ENCODE results near the gene KMO. TPM values are rescaled to one million over a fixed set of nuclear protein-coding genes. Genes with fewer than 3 reads are reported as not detected.

Gene KMO
- total and polyA plus RNA-seq, 2 donors (not counting 3 experiments of a cell fraction or from before 2014, with no cell fraction given): not detected

- Histone ChIP-seq H3K4me1 (ENCODE audit: control insufficient read depth, extremely low read depth, insufficient read depth, low read length) (no peaks in the 10 kb centered on the region), H3K27ac (ENCODE audit: insufficient read depth, low read depth, low read length) (no peak overlapping the region), H4K20me1 (replicated peaks; ENCODE audit: control insufficient read depth, extremely low read depth, insufficient read depth, low read length) (peaks cover 4% of the 10 kb centered on the region), H3K36me3 (ENCODE audit: control insufficient read depth in 2 of 2, extremely low read depth in 1 of 2, insufficient read depth in 2 of 2, low read length in 2 of 2) (peaks cover 2 to 5% of the 10 kb centered on the region in 2 experiments), H3K4me3 (replicated peaks in 1 of 3; ENCODE audit: insufficient read depth in 1 of 3, low read depth in 1 of 3, low read length in 3 of 3) (no peak overlapping the region), H3K9ac (replicated peaks; ENCODE audit: extremely low read depth, insufficient read depth, low read length) (no peak overlapping the region), H3K9me3 (replicated peaks; ENCODE audit: control insufficient read depth, insufficient read depth, low read length) (no peaks in the 10 kb centered on the region), H3K9me1 (replicated peaks; ENCODE audit: control insufficient read depth, extremely low read depth, insufficient read depth, low read length) (no peaks in the 10 kb centered on the region), H3K79me2 (ENCODE audit: control insufficient read depth, insufficient read depth, low read length) (peaks cover 31% of the 10 kb centered on the region), H3K4me2 (ENCODE audit: insufficient read depth, low read length) (no peak overlapping the region), H3K27me3 (ENCODE audit: control insufficient read depth in 2 of 2, insufficient read depth in 2 of 2, low read length in 2 of 2) (no peaks in the 10 kb centered on the region), H2AFZ (ENCODE audit: low read depth, low read length) (no peak overlapping the region)
- no TSS peak for BruUV-seq (replicated peaks)
- CTCF ChIA-PET: interaction anchor here (0.8 kb wide), 1 partner anchor 21 kb away, joined by 3 read pairs; no protein-coding TSS in a partner anchor
- TF ChIP-seq FOS (IDR thresholded peaks at IDR 0.05; ENCODE audit: borderline replicate concordance, insufficient read depth, low read length): no peak
- no peak for TF ChIP-seq POLR2A (IDR thresholded peaks at IDR 0.05; ENCODE audit: low read depth, low read length)
- TF ChIP-seq POLR2AphosphoS5 (IDR thresholded peaks at IDR 0.05; ENCODE audit: insufficient read depth, low read depth, low read length): no peak
- TF ChIP-seq JUN (IDR thresholded peaks at IDR 0.05; ENCODE audit: borderline replicate concordance, insufficient read depth, insufficient read length, low read depth): no peak
- TF ChIP-seq GATA2 (IDR thresholded peaks at IDR 0.05; ENCODE audit: insufficient read depth, insufficient read length, low read depth, low read length): no peak
- TF ChIP-seq, protein P1, sequence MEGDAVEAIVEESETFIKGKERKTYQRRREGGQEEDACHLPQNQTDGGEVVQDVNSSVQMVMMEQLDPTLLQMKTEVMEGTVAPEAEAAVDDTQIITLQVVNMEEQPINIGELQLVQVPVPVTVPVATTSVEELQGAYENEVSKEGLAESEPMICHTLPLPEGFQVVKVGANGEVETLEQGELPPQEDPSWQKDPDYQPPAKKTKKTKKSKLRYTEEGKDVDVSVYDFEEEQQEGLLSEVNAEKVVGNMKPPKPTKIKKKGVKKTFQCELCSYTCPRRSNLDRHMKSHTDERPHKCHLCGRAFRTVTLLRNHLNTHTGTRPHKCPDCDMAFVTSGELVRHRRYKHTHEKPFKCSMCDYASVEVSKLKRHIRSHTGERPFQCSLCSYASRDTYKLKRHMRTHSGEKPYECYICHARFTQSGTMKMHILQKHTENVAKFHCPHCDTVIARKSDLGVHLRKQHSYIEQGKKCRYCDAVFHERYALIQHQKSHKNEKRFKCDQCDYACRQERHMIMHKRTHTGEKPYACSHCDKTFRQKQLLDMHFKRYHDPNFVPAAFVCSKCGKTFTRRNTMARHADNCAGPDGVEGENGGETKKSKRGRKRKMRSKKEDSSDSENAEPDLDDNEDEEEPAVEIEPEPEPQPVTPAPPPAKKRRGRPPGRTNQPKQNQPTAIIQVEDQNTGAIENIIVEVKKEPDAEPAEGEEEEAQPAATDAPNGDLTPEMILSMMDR (IDR thresholded peaks at IDR 0.05; ENCODE audit: extremely low read depth in 1 of 2, insufficient read depth in 1 of 2, low read depth in 1 of 2, low read length in 2 of 2): no peak
- no peak for TF ChIP-seq MYC (IDR thresholded peaks at IDR 0.05; ENCODE audit: low read depth, low read length)
- no peak for TF ChIP-seq MAX (IDR thresholded peaks at IDR 0.05; ENCODE audit: insufficient read depth, insufficient read length)
- no peak for TF ChIP-seq EZH2 (IDR thresholded peaks at IDR 0.05; ENCODE audit: borderline replicate concordance, low read depth, low read length, severe bottlenecking)
- DNase-seq (ENCODE audit: low read depth, low spot score): no peak
- intact Hi-C loops (cut with micrococcal nuclease): loop anchor here (2.0 to 10.0 kb wide), 2 partner anchors 277 to 741 kb away; partner anchors contain the start of gene RGS7
- POLR2A ChIA-PET: no interaction called here
- dilution Hi-C loops (cut with MboI; ENCODE audit: extremely low pct_ligation_motif_present, low sequenced_read_pairs): no loop called here
- FAIRE-seq: no peak
Observed at GRCh38 chr1:241631674-241632073, 99.5 kb downstream of the KMO start.

Data from endothelial cell of umbilical vein (primary cell).